ENCODE measurements around the gene AKAP4.
A peak's percentile ranks its signal among the peaks of the same experiment; 100 is the strongest.

The AKAP4 gene

GRCh38 chrX:50200907-50201306 is at the start of gene AKAP4:
Gene AKAP4 (minus strand): TSS chrX:50201007. CDS start chrX:50200889, 118 bp downstream.
- no peak for DNase-seq (ENCODE audit: low read depth)

GRCh38 chrX:50211510-50211909 is 10.7 kb upstream of the AKAP4 start:
- DNase-seq (ENCODE audit: low read depth): no peak

GRCh38 chrX:50206753-50207152 is 5.9 kb upstream of the AKAP4 start:
- no peak for DNase-seq (ENCODE audit: low read depth)

- DNase-seq (ENCODE audit: low read depth): peak; percentile 28
Measured at GRCh38 chrX:50204364-50204899, 3.6 kb upstream of the AKAP4 start, which contains the start of gene CCNB3. Gene CCNB3 (plus strand): TSS chrX:50204765. CDS start chrX:50285164, 80,399 bp downstream.

GRCh38 chrX:50202539-50202938 is 1.7 kb upstream of the AKAP4 start:
- no peak for DNase-seq (ENCODE audit: low read depth)

- no peak for DNase-seq (ENCODE audit: low read depth)
Measured at GRCh38 chrX:50198348-50198747, 2.5 kb downstream of the AKAP4 start.

- DNase-seq (ENCODE audit: low read depth): no peak
Measured at GRCh38 chrX:50188859-50189600, 11.8 kb downstream of the AKAP4 start.

GRCh38 chrX:50183891-50184290 is 16.9 kb downstream of the AKAP4 start:
- DNase-seq (ENCODE audit: low read depth): no peak

- no peak for DNase-seq (ENCODE audit: low read depth)
Measured at GRCh38 chrX:50180073-50180940, 20.5 kb downstream of the AKAP4 start.

GRCh38 chrX:50169717-50170116 is 31.1 kb downstream of the AKAP4 start:
- no peak for DNase-seq (ENCODE audit: low read depth)

GRCh38 chrX:50168241-50168687 is 32.5 kb downstream of the AKAP4 start:
- no peak for DNase-seq (ENCODE audit: low read depth)

- no peak for DNase-seq (ENCODE audit: low read depth)
Measured at GRCh38 chrX:50167366-50167765, 33.4 kb downstream of the AKAP4 start.

GRCh38 chrX:50165727-50166126 is 35.1 kb downstream of the AKAP4 start:
- no peak for DNase-seq (ENCODE audit: low read depth)

- DNase-seq (ENCODE audit: low read depth): peak; percentile 0
Measured at GRCh38 chrX:50161127-50161526, 39.7 kb downstream of the AKAP4 start.

GRCh38 chrX:50158593-50158992 is 42.2 kb downstream of the AKAP4 start:
- DNase-seq (ENCODE audit: low read depth): no peak

- DNase-seq (ENCODE audit: low read depth): no peak
Measured at GRCh38 chrX:50157545-50158135, 43.2 kb downstream of the AKAP4 start.

- DNase-seq (ENCODE audit: low read depth): no peak
Measured at GRCh38 chrX:50154429-50154828, 46.4 kb downstream of the AKAP4 start.

GRCh38 chrX:50152456-50152855 is 48.4 kb downstream of the AKAP4 start:
- DNase-seq (ENCODE audit: low read depth): no peak

GRCh38 chrX:50147972-50148371 is 52.8 kb downstream of the AKAP4 start:
- no peak for DNase-seq (ENCODE audit: low read depth)
